IMR-90 (cell line): ENCODE measurements around the gene HERC6. TPM values are rescaled to one million over a fixed set of nuclear protein-coding genes. Genes with fewer than 3 reads are reported as not detected.

Experiments used
- ATAC-seq: fragments of 200-7000 bp; cut with Tn5 transposase; 2 replicates; pipeline ENCODE4 v1.9.1; 2020; ENCODE audit warnings: low read depth, mild to moderate bottlenecking, moderate library complexity
- BruUV-seq: library from RNA; stranded (reverse); fragments of 400-500 nt; replicated peaks from 2 replicates; lab custom pipeline; 2021; lab: Mats Ljungman, UMichigan
- CTCF ChIA-PET: fragments of 300-600 bp; formaldehyde crosslinking; extraction: SDS; loops from one replicate; lab custom pipeline; 2021; ENCODE audit warnings: antibody characterized with exemption; lab: Yijun Ruan, JAX
- POLR2A ChIA-PET: fragments of 300-600 bp; sonication (Branson Sonifier 250); formaldehyde crosslinking; loops from one replicate; lab custom pipeline; 2022; ENCODE audit warnings: antibody characterized with exemption; ENCODE audit not compliant: unreplicated experiment; lab: Charles Lee
- DNase-seq: peaks from one replicate; pipeline ENCODE4 v3.0.0; 2013
- H2AFZ ChIP-seq: replicated peaks from 2 replicates; pipeline ENCODE3; 2013; ENCODE audit warnings: low read length, mild to moderate bottlenecking; ENCODE audit not compliant: poor library complexity
- H2AK5ac ChIP-seq: 2 replicates; pipeline ENCODE4 v1.6.1; 2013; ENCODE audit warnings: low read depth, low read length, inconsistent platforms
- H2AK9ac ChIP-seq: replicated peaks from 2 replicates; pipeline ENCODE3; 2013; ENCODE audit warnings: mild to moderate bottlenecking, low read depth, low read length, moderate library complexity; ENCODE audit not compliant: poor library complexity
- H2BK120ac ChIP-seq: 2 replicates; pipeline ENCODE4 v1.6.1; 2013; ENCODE audit warnings: low read depth, low read length, inconsistent platforms
- H2BK15ac ChIP-seq: 3 replicates; pipeline ENCODE4 v1.6.1; 2013; ENCODE audit warnings: low read depth, low read length, inconsistent platforms
- H2BK20ac ChIP-seq: 2 replicates; pipeline ENCODE4 v1.6.1; 2013; ENCODE audit warnings: low read depth, mild to moderate bottlenecking, inconsistent platforms, low read length, moderate library complexity
- H2BK5ac ChIP-seq: 2 replicates; pipeline ENCODE4 v1.6.1; 2013; ENCODE audit warnings: mild to moderate bottlenecking, low read depth, low read length, inconsistent platforms; ENCODE audit not compliant: poor library complexity, severe bottlenecking
- H3K14ac ChIP-seq: replicated peaks from 2 replicates; pipeline ENCODE4 v1.6.1; 2013; ENCODE audit warnings: low read depth, low read length, inconsistent platforms
- H3K18ac ChIP-seq: 2 replicates; pipeline ENCODE4 v1.6.1; 2013; ENCODE audit warnings: low read depth, low read length, control low read depth
- H3K23ac ChIP-seq: 2 replicates; pipeline ENCODE4 v1.6.1; 2013; ENCODE audit warnings: low read depth, low read length, inconsistent platforms
- H3K27ac ChIP-seq: 2 replicates; pipeline ENCODE4 v1.5.1; 2013; ENCODE audit warnings: mild to moderate bottlenecking, control low read depth, low read length; ENCODE audit not compliant: insufficient read depth
- H3K27me3 ChIP-seq: 2 replicates; pipeline ENCODE4 v1.6.1; 2013; ENCODE audit warnings: low read length; ENCODE audit not compliant: control insufficient read depth, insufficient read depth
- H3K36me3 ChIP-seq: 2 replicates; pipeline ENCODE4 v1.6.1; 2013; ENCODE audit warnings: low read length, mixed read lengths; ENCODE audit not compliant: control insufficient read depth, insufficient read depth
- H3K4ac ChIP-seq: 2 replicates; pipeline ENCODE4 v1.6.1; 2013; ENCODE audit warnings: low read depth, low read length, inconsistent platforms
- H3K4me1 ChIP-seq: 2 replicates; pipeline ENCODE4 v1.6.1; 2013; ENCODE audit warnings: low read length, mixed read lengths; ENCODE audit not compliant: control insufficient read depth, insufficient read depth
- H3K4me2 ChIP-seq: 2 replicates; pipeline ENCODE4 v1.6.1; 2013; ENCODE audit warnings: low read depth, mild to moderate bottlenecking, control low read depth, low read length, moderate library complexity
- H3K4me3 ChIP-seq: 2 replicates; pipeline ENCODE4 v1.5.1; 2013; ENCODE audit warnings: low read depth, mild to moderate bottlenecking, control low read depth, low read length, moderate library complexity; ENCODE audit not compliant: insufficient read depth
- H3K56ac ChIP-seq: 2 replicates; pipeline ENCODE4 v1.6.1; 2013; ENCODE audit warnings: low read length, inconsistent platforms; ENCODE audit not compliant: insufficient read depth; ENCODE audit errors: extremely low read depth
- H3K79me1 ChIP-seq, 2 experiments: 2 replicates each; pipeline ENCODE4 v1.6.1; 2013; ENCODE audit warnings: low read length in 2 of 2, inconsistent platforms in 1 of 2, low read depth in 1 of 2
- H3K9ac ChIP-seq: 2 replicates; pipeline ENCODE4 v1.6.1; 2013; ENCODE audit warnings: low read depth, low read length, control low read depth
- H3K9me1 ChIP-seq: 2 replicates; pipeline ENCODE4 v1.6.1; 2013; ENCODE audit warnings: low read length, inconsistent platforms; ENCODE audit not compliant: insufficient read depth
- H3K9me3 ChIP-seq: 2 replicates; pipeline ENCODE4 v1.6.1; 2013; ENCODE audit warnings: low read length; ENCODE audit not compliant: control insufficient read depth, insufficient read depth
- H4K20me1 ChIP-seq: 2 replicates; pipeline ENCODE4 v1.6.1; 2013; ENCODE audit warnings: low read length, inconsistent platforms; ENCODE audit not compliant: insufficient read depth
- H4K5ac ChIP-seq: 2 replicates; pipeline ENCODE4 v1.6.1; 2013; ENCODE audit warnings: mild to moderate bottlenecking, low read depth, low read length, control low read depth
- H4K8ac ChIP-seq, 2 experiments: 2 replicates each; pipeline ENCODE4 v1.6.1; 2013; ENCODE audit warnings: low read depth in 2 of 2, low read length in 2 of 2, control low read depth in 1 of 2, inconsistent platforms in 1 of 2
- H4K91ac ChIP-seq: 2 replicates; pipeline ENCODE4 v1.6.1; 2013; ENCODE audit warnings: low read depth, low read length, inconsistent platforms; ENCODE audit not compliant: insufficient read depth
- BHLHE40 ChIP-seq: fragments of 150-350 bp; IDR thresholded peaks from 2 replicates; pipeline ENCODE4 v1.6.1; 2016; ENCODE audit warnings: mild to moderate bottlenecking, low read depth, low read length
- CEBPB ChIP-seq: IDR thresholded peaks from 2 replicates; pipeline ENCODE4 v1.6.1; 2012; ENCODE audit warnings: low read depth, low read length, improper control_type of control experiment
- CHD1 ChIP-seq: IDR thresholded peaks from 2 replicates; pipeline ENCODE4 v1.6.1; 2012; ENCODE audit warnings: low read depth, low read length, improper control_type of control experiment
- CTCF ChIP-seq: conservative IDR thresholded peaks from 2 replicates; pipeline ENCODE4 v1.5.1; 2012; ENCODE audit warnings: mild to moderate bottlenecking, low read depth, low read length, improper control_type of control experiment
- ELK1 ChIP-seq: fragments of 150-350 bp; IDR thresholded peaks from 2 replicates; pipeline ENCODE4 v1.6.1; 2016; ENCODE audit warnings: low read depth, mild to moderate bottlenecking, low read length, moderate library complexity, borderline replicate concordance
- FOS ChIP-seq: fragments of 150-350 bp; IDR thresholded peaks from 2 replicates; pipeline ENCODE4 v1.6.1; 2016; ENCODE audit warnings: low read depth, low read length
- MAFK ChIP-seq: IDR thresholded peaks from 2 replicates; pipeline ENCODE4 v1.6.1; 2012; ENCODE audit warnings: low read depth, low read length, improper control_type of control experiment
- MAZ ChIP-seq: IDR thresholded peaks from 2 replicates; pipeline ENCODE4 v1.6.1; 2012; ENCODE audit warnings: low read depth, mild to moderate bottlenecking, low read length, improper control_type of control experiment, moderate library complexity, borderline replicate concordance
- MXI1 ChIP-seq: IDR thresholded peaks from 2 replicates; pipeline ENCODE4 v1.6.1; 2012; ENCODE audit warnings: low read depth, mild to moderate bottlenecking, low read length, moderate library complexity, borderline replicate concordance
- NFE2L2 ChIP-seq: fragments of 150-350 bp; IDR thresholded peaks from 2 replicates; pipeline ENCODE4 v1.6.1; 2016; ENCODE audit warnings: low read depth, mild to moderate bottlenecking, low read length
- POLR2A ChIP-seq: IDR thresholded peaks from 2 replicates; pipeline ENCODE4 v1.6.1; 2012; ENCODE audit warnings: mild to moderate bottlenecking, low read depth, low read length
- RAD21 ChIP-seq: IDR thresholded peaks from 2 replicates; pipeline ENCODE4 v1.6.1; 2012; ENCODE audit warnings: low read length, improper control_type of control experiment
- RCOR1 ChIP-seq: IDR thresholded peaks from 2 replicates; pipeline ENCODE4 v1.6.1; 2012; ENCODE audit warnings: mild to moderate bottlenecking, low read length, improper control_type of control experiment; ENCODE audit not compliant: insufficient replicate concordance
- RFX5 ChIP-seq: IDR thresholded peaks from 2 replicates; pipeline ENCODE4 v1.8.0; 2012; ENCODE audit warnings: low read depth, mild to moderate bottlenecking, low read length, moderate library complexity
- SMC3 ChIP-seq: fragments of 150-350 bp; IDR thresholded peaks from 2 replicates; pipeline ENCODE4 v1.6.1; 2016; ENCODE audit warnings: low read depth, mild to moderate bottlenecking, antibody characterized with exemption, low read length, moderate library complexity
- USF2 ChIP-seq: fragments of 150-350 bp; IDR thresholded peaks from 2 replicates; pipeline ENCODE4 v1.6.1; 2017; ENCODE audit warnings: mild to moderate bottlenecking, antibody characterized with exemption, low read length, low read depth
- WGBS, 2 experiments: methylation state at CpG; one replicate each; pipeline versions ENCODE4 v1.1.5 to v1.1.7; 2013; ENCODE audit warnings: missing lambda C conversion rate in 2 of 2; ENCODE audit not compliant: insufficient read length in 1 of 2; ENCODE audit errors: extremely low coverage in 2 of 2; 5-methylcytosine and 5-hydroxymethylcytosine counted together
- dilution Hi-C: fragments of 300-500 bp; cut with HindIII; formaldehyde crosslinking; loops from one replicate; pipeline ENCODE4 v1.14.3; 2018; ENCODE audit warnings: low sequenced_read_pairs; ENCODE audit not compliant: unreplicated experiment
- in situ Hi-C: fragments of 300-500 bp; cut with MboI; formaldehyde crosslinking; loops from 3 replicates; pipeline ENCODE4 v1.14.3; 2019; ENCODE audit warnings: low sequenced_read_pairs, inconsistent platforms, mixed read lengths
- intact Hi-C: fragments of 100-400 bp; cut with micrococcal nuclease; formaldehyde crosslinking; loops from 2 replicates; pipeline ENCODE4 v1.10.0; 2022
- polyA plus RNA-seq, 3 experiments: library from polyadenylated mRNA; depleted of rRNA; stranded (reverse); fragments of >200 nt; gene quantifications; 2 replicates each; pipeline ENCODE4 v1.2.3, GENCODE V29; 2012; ENCODE audit warnings: low replicate concordance in 1 of 3
- total RNA-seq: library from RNA; depleted of rRNA; stranded (reverse); fragments of >200 nt; gene quantifications from 2 replicates; pipeline ENCODE4 v1.2.3, GENCODE V29; 2012

HERC6 gene
- total and polyA plus RNA-seq, 2 of the 4 experiments (the other 2 are of a cell fraction): 0.53 to 1.6 TPM

GRCh38 chr4:88439161-88439760, 60.6 kb downstream of the HERC6 start:
- no peaks in the 10 kb centered on the region for H3K36me3 ChIP-seq
- H3K56ac ChIP-seq: no peak overlapping the region
- H3K4ac ChIP-seq: no peak overlapping the region
- no peak overlapping the region for H4K5ac ChIP-seq
- in situ Hi-C loops (no loop called here), intact Hi-C loops (no loop called here), dilution Hi-C loops (no loop called here)
- ChIA-PET POLR2A (no interaction called here), CTCF (no interaction called here)
- H3K27me3 ChIP-seq: no peaks in the 10 kb centered on the region; the same call in 1 of the 2 replicates
- no CpG with 5 or more reads among the region's 3 CpGs for WGBS, 2 experiments
- H3K9ac ChIP-seq: no peak overlapping the region
- no peak overlapping the region for H2BK20ac ChIP-seq
- no peak overlapping the region for H4K8ac ChIP-seq
- DNase-seq (no peak), ATAC-seq (no peak)
- H3K79me1 ChIP-seq: no peaks in the 10 kb centered on the region
- no peaks in the 10 kb centered on the region for H3K9me1 ChIP-seq
- H2BK5ac ChIP-seq: no peak overlapping the region
- no peak overlapping the region for H3K18ac ChIP-seq
- no peak overlapping the region for H3K4me3 ChIP-seq
- H2BK15ac ChIP-seq: no peak overlapping the region
- TF ChIP-seq MAFK (no peak), USF2 (no peak), CEBPB (no peak), NFE2L2 (no peak), BHLHE40 (no peak), SMC3 (no peak), MAZ (no peak), ELK1 (no peak), CHD1 (no peak), POLR2A (no peak), FOS (no peak), RFX5 (no peak), RAD21 (no peak), RCOR1 (no peak), MXI1 (no peak), CTCF (no peak)
- H2AK5ac ChIP-seq: no peak overlapping the region
- no peak overlapping the region for H2BK120ac ChIP-seq
- H3K27ac ChIP-seq: no peak overlapping the region
- H3K4me2 ChIP-seq: no peak overlapping the region
- no peak overlapping the region for H3K23ac ChIP-seq
- H4K91ac ChIP-seq: no peak overlapping the region
- no peak overlapping the region for H2AFZ ChIP-seq
- no TSS peak for BruUV-seq
- no peaks in the 10 kb centered on the region for H3K9me3 ChIP-seq
- H3K4me1 ChIP-seq: no peaks in the 10 kb centered on the region
- H2AK9ac ChIP-seq: no peak overlapping the region
- no peaks in the 10 kb centered on the region for H4K20me1 ChIP-seq
- H3K14ac ChIP-seq: no peak overlapping the region
